Naive thymus-derived CD8-positive, alpha-beta T cell (primary cell): ENCODE measurements around the gene ALG12. TPM values are rescaled to one million over a fixed set of nuclear protein-coding genes. Genes with fewer than 3 reads are reported as not detected.
"Not testable (repeated sequence)": the region's sequence is repeated elsewhere in the genome, so short reads cannot be mapped to it uniquely, and the experiment has no call there.

Experiments used
- ATAC-seq, 2 donors: fragments of 150-1000 bp; cut with Tn5 transposase in 1 of 2; sonication (Bioruptor Pico), chemical (Tn5 transposase) in 1 of 2; 1 replicate in 1 of 2; 2 replicates in 1 of 2; pipeline ENCODE4 v1.10.0; 2021; ENCODE audit warnings: mild to moderate bottlenecking in 2 of 2, moderate library complexity in 2 of 2
- POLR2A ChIA-PET: fragments of 350-600 bp; sonication (Branson Sonifier 250); formaldehyde crosslinking; loops from one replicate; lab custom pipeline; 2021; ENCODE audit warnings: antibody characterized with exemption; lab: Charles Lee
- DNase-seq, 10 donors: peaks; one replicate each; pipeline versions ENCODE4 v3.0.0 to v3.0.0-alpha.2; 2020 to 2022
- H3K27ac Mint-ChIP-seq, 10 donors: one replicate each; pipeline ENCODE4 v1.8.0; 2020 to 2022; ENCODE audit warnings: mild to moderate bottlenecking in 10 of 10, mixed read lengths in 10 of 10, moderate library complexity in 4 of 10, inconsistent platforms in 1 of 10
- H3K27me3 Mint-ChIP-seq, 5 donors: one replicate each; pipeline ENCODE4 v1.8.0; 2021 to 2022; ENCODE audit warnings: mixed read lengths in 5 of 5
- H3K36me3 Mint-ChIP-seq, 3 donors: one replicate each; pipeline ENCODE4 v1.8.0; 2020 to 2022; ENCODE audit warnings: mixed read lengths in 3 of 3, mild to moderate bottlenecking in 2 of 3, inconsistent platforms in 1 of 3
- H3K4me1 Mint-ChIP-seq, 4 donors: one replicate each; pipeline ENCODE4 v1.8.0; 2021 to 2022; ENCODE audit warnings: mixed read lengths in 4 of 4
- H3K4me3 Mint-ChIP-seq, 10 donors: one replicate each; pipeline ENCODE4 v1.8.0; 2020 to 2022; ENCODE audit warnings: mild to moderate bottlenecking in 10 of 10, mixed read lengths in 10 of 10, moderate library complexity in 6 of 10, inconsistent platforms in 1 of 10
- H3K9me3 Mint-ChIP-seq, 9 donors: one replicate each; pipeline ENCODE4 v1.8.0; 2020 to 2022; ENCODE audit warnings: mixed read lengths in 9 of 9, mild to moderate bottlenecking in 3 of 9, inconsistent platforms in 1 of 9, moderate library complexity in 1 of 9
- polyA plus RNA-seq, 3 donors: library from polyadenylated mRNA; unstranded; fragments of 300-500 nt; fragmentation: Illumina TruSeq; gene quantifications; one replicate each; pipeline ENCODE4 v1.2.3, GENCODE V29; 2021
- total RNA-seq, 8 experiments: library from RNA in 2 of 8; stranded (reverse) in 2 of 8; gene quantifications; one replicate each; pipeline ENCODE4 v1.2.3 and lab custom pipeline; 2021 to 2026

Gene ALG12
- total and polyA plus RNA-seq, 5 experiments from 2014 or later: 10.8 to 23.6 (median 17.0) TPM

GRCh38 chr22:49861642-49862495, 56.4 kb downstream of the ALG12 start:
- DNase-seq (no peak), ATAC-seq (peak; percentile 18 to 48)
- Mint-ChIP-seq H3K4me3 (peak overlapping the region in 4 of 10 donors; percentile 18 to 43 (median 34)), H3K36me3 (peaks cover 14 to 16% (median 14%) of the 10 kb centered on the region in 3 donors), H3K27ac (peak overlapping the region in 7 of 10 donors; percentile 29 to 87 (median 65)), H3K9me3 (peaks cover 0 to 16% (median 14%) of the 10 kb centered on the region in 9 donors), H3K4me1 (peaks cover 31 to 63% (median 49%) of the 10 kb centered on the region in 4 donors), H3K27me3 (no peaks in the 10 kb centered on the region)
- POLR2A ChIA-PET: no interaction called here

GRCh38 chr22:49858827-49859226, 59.4 kb downstream of the ALG12 start:
- DNase-seq (no peak), ATAC-seq (no peak)
- Mint-ChIP-seq H3K36me3 (peaks cover 0 to 5% (median 0%) of the 10 kb centered on the region in 3 donors), H3K4me1 (peaks cover 42 to 70% (median 60%) of the 10 kb centered on the region in 4 donors), H3K27ac (peak overlapping the region in 4 of 10 donors; percentile 4 to 78 (median 35)), H3K9me3 (no peaks in the 10 kb centered on the region), H3K4me3 (no peak overlapping the region), H3K27me3 (no peaks in the 10 kb centered on the region)
- POLR2A ChIA-PET: interaction anchor here (1.7 kb wide), 1 partner anchor 34 kb away, joined by 3 read pairs; no protein-coding TSS in a partner anchor

GRCh38 chr22:49856766-49857618, 61.2 kb downstream of the ALG12 start:
- H3K9me3 Mint-ChIP-seq: no peaks in the 10 kb centered on the region
- H3K27ac Mint-ChIP-seq: peak overlapping the region in 3 of 10 donors; percentile 20 to 72 (median 63)
- no peaks in the 10 kb centered on the region for H3K27me3 Mint-ChIP-seq
- H3K4me3 Mint-ChIP-seq: peak overlapping the region in 4 of 10 donors; percentile 4 to 54 (median 16)
- DNase-seq (no peak), ATAC-seq (no peak)
- peaks cover 39 to 62% (median 55%) of the 10 kb centered on the region in 4 donors for H3K4me1 Mint-ChIP-seq
- POLR2A ChIA-PET: interaction anchor here (0.6 to 4.1 kb wide), 6 partner anchors 9 to 99 kb away, joined by 3 to 22 read pairs (median 4); no protein-coding TSS in a partner anchor
- H3K36me3 Mint-ChIP-seq: peaks cover 0 to 5% (median 0%) of the 10 kb centered on the region in 3 donors

GRCh38 chr22:49856343-49856742, 61.9 kb downstream of the ALG12 start:
- Mint-ChIP-seq H3K27me3 (no peaks in the 10 kb centered on the region), H3K9me3 (no peaks in the 10 kb centered on the region), H3K4me1 (peaks cover 39 to 62% (median 55%) of the 10 kb centered on the region in 4 donors), H3K27ac (peak overlapping the region in 8 of 10 donors; percentile 13 to 98 (median 95)), H3K4me3 (peak overlapping the region in 9 of 10 donors; percentile 89 to 98 (median 95)), H3K36me3 (peaks cover 0 to 5% (median 0%) of the 10 kb centered on the region in 3 donors)
- DNase-seq (no peak), ATAC-seq (no peak)
- POLR2A ChIA-PET: interaction anchor here (1.1 to 4.1 kb wide), 4 partner anchors 8 to 69 kb away, joined by 3 to 22 read pairs (median 11); no protein-coding TSS in a partner anchor

- H3K27ac Mint-ChIP-seq: peak overlapping the region; percentile 91 to 98 (median 95)
- peak in 3 of 10 donors; percentile 27 to 33 (median 32) for DNase-seq
- POLR2A ChIA-PET: interaction anchor here (0.5 to 4.1 kb wide), 6 partner anchors 8 to 203 kb away, joined by 3 to 22 read pairs (median 6); partner anchors contain the start of genes ALG12 and CRELD2
These were observed 62.9 kb downstream of the ALG12 start for GRCh38 chr22:49855251-49855911.

GRCh38 chr22:49853981-49854831, 64.0 kb downstream of the ALG12 start:
- peaks cover 42 to 67% (median 57%) of the 10 kb centered on the region in 4 donors for H3K4me1 Mint-ChIP-seq
- POLR2A ChIA-PET: interaction anchor here (0.5 to 4.1 kb wide), 12 partner anchors 10 to 202 kb away, joined by 3 to 22 read pairs (median 4); partner anchors contain the start of genes ALG12 and CRELD2
- DNase-seq (peak in 6 of 10 donors; percentile 16 to 50 (median 44)), ATAC-seq (peak; percentile 11 to 37)
- H3K4me3 Mint-ChIP-seq: peak overlapping the region; percentile 84 to 98 (median 94)
- H3K9me3 Mint-ChIP-seq: no peaks in the 10 kb centered on the region
- H3K36me3 Mint-ChIP-seq: peaks cover 0 to 5% (median 0%) of the 10 kb centered on the region in 3 donors
- H3K27ac Mint-ChIP-seq: peak overlapping the region; percentile 91 to 98 (median 95)
- H3K27me3 Mint-ChIP-seq: peaks cover 0 to 1% (median 0%) of the 10 kb centered on the region in 5 donors

More at GRCh38 chr22:49855251-49855911, 62.9 kb downstream of the ALG12 start:
- H3K4me3 Mint-ChIP-seq: peak overlapping the region; percentile 84 to 98 (median 94)
- peaks cover 0 to 5% (median 0%) of the 10 kb centered on the region in 3 donors for H3K36me3 Mint-ChIP-seq
- peaks cover 0 to 1% (median 0%) of the 10 kb centered on the region in 5 donors for H3K27me3 Mint-ChIP-seq
- peak in 1 of 2 donors; percentile 18 for ATAC-seq
- H3K9me3 Mint-ChIP-seq: no peaks in the 10 kb centered on the region
- peaks cover 43 to 64% (median 56%) of the 10 kb centered on the region in 4 donors for H3K4me1 Mint-ChIP-seq

GRCh38 chr22:49852898-49853894, 65.0 kb downstream of the ALG12 start, which contains the start of gene ZBED4:
ZBED4 (plus strand) TSS chr22:49853844; CDS start chr22:49883663, 29,819 bp downstream.
- Mint-ChIP-seq H3K27ac (peak within 1 kb of the TSS; percentile 91 to 98 (median 95)), H3K9me3 (no peaks in the 10 kb centered on the region), H3K27me3 (peaks cover 0 to 1% (median 0%) of the 10 kb centered on the region in 5 donors), H3K4me3 (peak within 1 kb of the TSS; percentile 84 to 98 (median 94)), H3K36me3 (peaks cover 0 to 2% (median 0%) of the 10 kb centered on the region in 3 donors), H3K4me1 (peaks cover 35 to 57% (median 47%) of the 10 kb centered on the region in 4 donors)
- POLR2A ChIA-PET: interaction anchor here (1.0 to 4.1 kb wide), 8 partner anchors 15 to 106 kb away, joined by 3 to 18 read pairs (median 6); partner anchors contain the start of genes ALG12 and CRELD2
- ATAC-seq (peak; percentile 76 to 78), DNase-seq (peak; percentile 93 to 99 (median 98))

- POLR2A ChIA-PET: interaction anchor here (1.2 to 2.5 kb wide), 5 partner anchors 14 to 107 kb away, joined by 4 to 14 read pairs (median 6); no protein-coding TSS in a partner anchor
- DNase-seq, H3K27me3 Mint-ChIP-seq, H3K9me3 Mint-ChIP-seq, ATAC-seq, H3K36me3 Mint-ChIP-seq: not testable (repeated sequence)
- Mint-ChIP-seq H3K27ac (peak overlapping the region in 8 of 10 donors; percentile 23 to 81 (median 67)), H3K4me1 (peaks cover 33 to 52% (median 47%) of the 10 kb centered on the region in 4 donors), H3K4me3 (peak overlapping the region; percentile 61 to 86 (median 71))
These were observed 65.7 kb downstream of the ALG12 start for GRCh38 chr22:49852568-49852897.

- Mint-ChIP-seq H3K9me3 (no peaks in the 10 kb centered on the region), H3K27me3 (peaks cover 0 to 5% (median 0%) of the 10 kb centered on the region in 5 donors), H3K27ac (peak overlapping the region in 8 of 10 donors; percentile 40 to 90 (median 60)), H3K4me3 (peak overlapping the region; percentile 20 to 86 (median 77)), H3K4me1 (peaks cover 29 to 46% (median 43%) of the 10 kb centered on the region in 4 donors), H3K36me3 (no peaks in the 10 kb centered on the region)
- POLR2A ChIA-PET: interaction anchor here (0.6 to 2.5 kb wide), 8 partner anchors 13 to 108 kb away, joined by 3 to 14 read pairs (median 4); no protein-coding TSS in a partner anchor
- DNase-seq (no peak), ATAC-seq (no peak)
These were observed 67.1 kb downstream of the ALG12 start for GRCh38 chr22:49850959-49851802.
